Peyer's patch (tissue), 4 donors: Measurements from ENCODE around the gene SKI.

Experiments
- CTCF ChIP-seq, 6 experiments: fragments of 450-650 bp in 4 of 6; fragments of 200-600 bp in 2 of 6; sonication (generic) in 1 of 6; IDR thresholded peaks; one replicate each; pipeline ENCODE4 v1.5.1; 2017 to 2019; ENCODE audit warnings: antibody characterized with exemption in 6 of 6, mild to moderate bottlenecking in 3 of 6, moderate library complexity in 1 of 6
- POLR2A ChIP-seq, 2 donors: fragments of 450-650 bp; IDR thresholded peaks; one replicate each; pipeline ENCODE4 v1.5.1; 2017; ENCODE audit warnings: antibody characterized with exemption in 2 of 2, mild to moderate bottlenecking in 2 of 2, moderate library complexity in 2 of 2

GRCh38 chr1:2238361-2239012 is 10.4 kb downstream of the SKI start:
- TF ChIP-seq CTCF (IDR thresholded peaks at IDR 0.05) = no peak
- no peak for TF ChIP-seq POLR2A (IDR thresholded peaks at IDR 0.05)
